ENCODE data around the gene IL1B. TPM values are rescaled to one million over a fixed set of nuclear protein-coding genes. Genes with fewer than 3 reads are reported as not detected.

The IL1B gene
- total RNA-seq, 1 donor from 2014 or later = 2.5 TPM

DNA sequence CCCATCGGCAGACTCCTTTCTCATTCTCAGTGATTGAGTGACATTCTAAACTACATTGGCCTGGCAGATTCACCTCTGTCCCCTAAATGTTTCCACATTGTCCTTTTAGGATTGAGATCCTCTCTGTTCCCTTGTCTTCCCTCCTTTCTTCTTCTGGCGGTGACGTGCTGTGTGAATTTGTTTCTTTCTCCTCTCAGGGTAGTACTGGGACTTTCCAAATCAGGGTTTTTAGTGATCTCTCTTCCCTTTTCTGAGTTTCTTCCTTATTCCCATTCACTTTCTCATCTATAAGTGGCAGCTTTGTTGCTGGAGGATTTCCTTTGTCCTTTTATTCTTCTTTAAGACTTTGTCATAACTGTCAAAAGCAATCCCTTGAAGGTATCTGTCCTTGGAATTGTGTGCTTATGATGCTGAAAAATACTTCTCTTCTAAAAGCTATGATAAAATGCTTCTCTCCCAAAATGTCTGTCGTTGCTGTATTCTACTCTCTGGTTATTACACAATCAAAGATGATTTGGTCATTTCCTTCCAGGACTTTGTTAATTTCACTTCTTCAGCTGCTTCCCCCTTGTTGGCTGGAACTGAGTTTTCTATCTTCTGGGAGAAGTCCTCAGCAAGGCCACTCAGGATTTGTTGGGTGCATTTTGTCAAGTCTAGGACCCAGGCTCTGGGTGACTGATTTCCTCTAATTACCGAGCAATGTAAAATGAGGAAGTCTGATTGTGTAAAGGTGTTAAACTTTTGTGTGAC lies 4.9 kb upstream of the IL1B start:
- Histone ChIP-seq H3K4me1 (no peaks in the 10 kb centered on the region), H3K27me3 (no peaks in the 10 kb centered on the region), H3K9me3 (no peaks in the 10 kb centered on the region), H3K36me3 (no peaks in the 10 kb centered on the region), H3K27ac (no peak overlapping the region), H3K4me3 (no peak overlapping the region)
- intact Hi-C loops (cut with DNase I) = no loop called here
- DNase-seq (ENCODE audit: extremely low spot score in 2 of 2) = no peak
- TF ChIP-seq, protein P1, sequence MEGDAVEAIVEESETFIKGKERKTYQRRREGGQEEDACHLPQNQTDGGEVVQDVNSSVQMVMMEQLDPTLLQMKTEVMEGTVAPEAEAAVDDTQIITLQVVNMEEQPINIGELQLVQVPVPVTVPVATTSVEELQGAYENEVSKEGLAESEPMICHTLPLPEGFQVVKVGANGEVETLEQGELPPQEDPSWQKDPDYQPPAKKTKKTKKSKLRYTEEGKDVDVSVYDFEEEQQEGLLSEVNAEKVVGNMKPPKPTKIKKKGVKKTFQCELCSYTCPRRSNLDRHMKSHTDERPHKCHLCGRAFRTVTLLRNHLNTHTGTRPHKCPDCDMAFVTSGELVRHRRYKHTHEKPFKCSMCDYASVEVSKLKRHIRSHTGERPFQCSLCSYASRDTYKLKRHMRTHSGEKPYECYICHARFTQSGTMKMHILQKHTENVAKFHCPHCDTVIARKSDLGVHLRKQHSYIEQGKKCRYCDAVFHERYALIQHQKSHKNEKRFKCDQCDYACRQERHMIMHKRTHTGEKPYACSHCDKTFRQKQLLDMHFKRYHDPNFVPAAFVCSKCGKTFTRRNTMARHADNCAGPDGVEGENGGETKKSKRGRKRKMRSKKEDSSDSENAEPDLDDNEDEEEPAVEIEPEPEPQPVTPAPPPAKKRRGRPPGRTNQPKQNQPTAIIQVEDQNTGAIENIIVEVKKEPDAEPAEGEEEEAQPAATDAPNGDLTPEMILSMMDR (IDR thresholded peaks at IDR 0.05) = no peak
- no peak for TF ChIP-seq POLR2AphosphoS5 (IDR thresholded peaks at IDR 0.05; ENCODE audit: insufficient read depth in 1 of 2, low read depth in 1 of 2)
- no peak for TF ChIP-seq POLR2A (IDR thresholded peaks at IDR 0.05)

- intact Hi-C loops (cut with DNase I) = no loop called here
- H3K9me3 ChIP-seq = no peaks in the 10 kb centered on the region
- no peak overlapping the region for H3K27ac ChIP-seq
- no peaks in the 10 kb centered on the region for H3K4me1 ChIP-seq
- no peak for TF ChIP-seq POLR2AphosphoS5 (IDR thresholded peaks at IDR 0.05; ENCODE audit: insufficient read depth in 1 of 2, low read depth in 1 of 2)
- TF ChIP-seq, protein P1 (IDR thresholded peaks at IDR 0.05) = no peak
- no peak for TF ChIP-seq POLR2A (IDR thresholded peaks at IDR 0.05)
- DNase-seq (ENCODE audit: extremely low spot score in 2 of 2) = no peak
- H3K27me3 ChIP-seq = no peaks in the 10 kb centered on the region
- no peak overlapping the region for H3K4me3 ChIP-seq
- H3K36me3 ChIP-seq = no peaks in the 10 kb centered on the region
Measured at GRCh38 chr2:112840068-112840445, 3.5 kb upstream of the IL1B start.

GRCh38 chr2:112839407-112840067 lies 3.0 kb upstream of the IL1B start:
- TF ChIP-seq POLR2AphosphoS5 (IDR thresholded peaks at IDR 0.05; ENCODE audit: insufficient read depth in 1 of 2, low read depth in 1 of 2) = no peak
- TF ChIP-seq, protein P1 (IDR thresholded peaks at IDR 0.05) = no peak
- no peaks in the 10 kb centered on the region for H3K27me3 ChIP-seq
- H3K9me3 ChIP-seq = no peaks in the 10 kb centered on the region
- no peak overlapping the region for H3K27ac ChIP-seq
- H3K36me3 ChIP-seq = no peaks in the 10 kb centered on the region
- no peaks in the 10 kb centered on the region for H3K4me1 ChIP-seq
- DNase-seq (ENCODE audit: extremely low spot score in 2 of 2) = no peak
- intact Hi-C loops (cut with DNase I) = no loop called here
- H3K4me3 ChIP-seq = no peak overlapping the region

- TF ChIP-seq, protein P1 (IDR thresholded peaks at IDR 0.05) = no peak
- TF ChIP-seq POLR2AphosphoS5 (IDR thresholded peaks at IDR 0.05; ENCODE audit: insufficient read depth in 1 of 2, low read depth in 1 of 2) (no peak), POLR2A (IDR thresholded peaks at IDR 0.05) (no peak)
- H3K9me3 ChIP-seq = no peaks in the 10 kb centered on the region
- no peak overlapping the region for H3K4me3 ChIP-seq
- H3K27me3 ChIP-seq = no peaks in the 10 kb centered on the region
- intact Hi-C loops (cut with DNase I) = no loop called here
- no peaks in the 10 kb centered on the region for H3K4me1 ChIP-seq
- no peak for DNase-seq (ENCODE audit: extremely low spot score in 2 of 2)
- no peaks in the 10 kb centered on the region for H3K36me3 ChIP-seq
- H3K27ac ChIP-seq = no peak overlapping the region
Measured at GRCh38 chr2:112836163-112836560, 417 bp downstream of the IL1B start.
